CD4-positive, alpha-beta memory T cell (primary cell): ENCODE results near the gene ANO1. TPM values are rescaled to one million over a fixed set of nuclear protein-coding genes. Genes with fewer than 3 reads are reported as not detected.

ENCODE experiments used
- CTCF ChIA-PET: fragments of 350-600 bp; sonication (Branson Sonifier 250); formaldehyde crosslinking; loops from one replicate; lab custom pipeline; 2021; ENCODE audit warnings: inconsistent platforms; ENCODE audit not compliant: partially characterized antibody; lab: Charles Lee
- POLR2A ChIA-PET: fragments of 350-600 bp; sonication (Branson Sonifier 250); formaldehyde crosslinking; loops from one replicate; lab custom pipeline; 2021; ENCODE audit not compliant: partially characterized antibody; lab: Charles Lee
- DNase-seq, 5 donors: peaks; one replicate each; pipeline versions ENCODE4 v3.0.0 to v3.0.0-alpha.2; 2020 to 2022; ENCODE audit warnings: mixed read lengths in 1 of 5
- H3K27ac ChIP-seq: one replicate; pipeline ENCODE4 v1.7.0; 2013; ENCODE audit warnings: low read depth, low read length
- H3K27me3 ChIP-seq: 2 replicates; pipeline ENCODE4 v1.7.0; 2013; ENCODE audit warnings: mild to moderate bottlenecking, low read length, moderate library complexity; ENCODE audit not compliant: insufficient read depth
- H3K36me3 ChIP-seq: 2 replicates; pipeline ENCODE4 v1.7.0; 2013; ENCODE audit warnings: mild to moderate bottlenecking, low read length, moderate library complexity; ENCODE audit not compliant: insufficient read depth
- H3K4me1 ChIP-seq: 2 replicates; pipeline ENCODE4 v1.7.0; 2013; ENCODE audit warnings: mild to moderate bottlenecking, low read length, moderate library complexity; ENCODE audit not compliant: insufficient read depth
- H3K4me3 ChIP-seq, 2 donors: one replicate each; pipeline ENCODE4 v1.7.0; 2013; ENCODE audit warnings: low read length in 2 of 2, mild to moderate bottlenecking in 1 of 2
- H3K9me3 ChIP-seq, 2 donors: one replicate each; pipeline ENCODE4 v1.7.0; 2013; ENCODE audit warnings: low read length in 2 of 2, control low read depth in 1 of 2; ENCODE audit not compliant: control insufficient read depth in 1 of 2
- H3K27ac Mint-ChIP-seq, 7 donors: one replicate each; pipeline ENCODE4 v1.8.0; 2020 to 2021; ENCODE audit warnings: mixed read lengths in 7 of 7, mild to moderate bottlenecking in 6 of 7, inconsistent platforms in 3 of 7, moderate library complexity in 3 of 7
- H3K27me3 Mint-ChIP-seq, 2 donors: one replicate each; pipeline ENCODE4 v1.8.0; 2020 to 2021; ENCODE audit warnings: mixed read lengths in 2 of 2
- H3K36me3 Mint-ChIP-seq, 2 donors: one replicate each; pipeline ENCODE4 v1.8.0; 2020 to 2021; ENCODE audit warnings: mixed read lengths in 2 of 2, inconsistent platforms in 1 of 2, mild to moderate bottlenecking in 1 of 2
- H3K4me1 Mint-ChIP-seq, 4 donors: one replicate each; pipeline ENCODE4 v1.8.0; 2020 to 2021; ENCODE audit warnings: mixed read lengths in 4 of 4, mild to moderate bottlenecking in 1 of 4
- H3K4me3 Mint-ChIP-seq, 8 donors: one replicate each; pipeline ENCODE4 v1.8.0; 2020 to 2021; ENCODE audit warnings: mixed read lengths in 8 of 8, mild to moderate bottlenecking in 7 of 8, moderate library complexity in 6 of 8, inconsistent platforms in 3 of 8
- H3K9me3 Mint-ChIP-seq, 8 donors: one replicate each; pipeline ENCODE4 v1.8.0; 2020 to 2021; ENCODE audit warnings: mixed read lengths in 8 of 8, mild to moderate bottlenecking in 5 of 8, inconsistent platforms in 3 of 8, moderate library complexity in 1 of 8
- intact Hi-C: fragments of 100-400 bp; cut with micrococcal nuclease; formaldehyde crosslinking; loops from one replicate; pipeline ENCODE4 v1.15.1; 2023
- polyA plus RNA-seq, 2 donors: library from polyadenylated mRNA; unstranded; fragments of 300-500 nt; fragmentation: Illumina TruSeq; gene quantifications; one replicate each; pipeline ENCODE4 v1.2.3, GENCODE V29; 2021
- total RNA-seq, 2 experiments: library from RNA; stranded (reverse); gene quantifications; one replicate each; pipeline ENCODE4 v1.2.3, GENCODE V29; 2021

The ANO1 gene
- total and polyA plus RNA-seq, 4 experiments from 2014 or later = not detected

DNA sequence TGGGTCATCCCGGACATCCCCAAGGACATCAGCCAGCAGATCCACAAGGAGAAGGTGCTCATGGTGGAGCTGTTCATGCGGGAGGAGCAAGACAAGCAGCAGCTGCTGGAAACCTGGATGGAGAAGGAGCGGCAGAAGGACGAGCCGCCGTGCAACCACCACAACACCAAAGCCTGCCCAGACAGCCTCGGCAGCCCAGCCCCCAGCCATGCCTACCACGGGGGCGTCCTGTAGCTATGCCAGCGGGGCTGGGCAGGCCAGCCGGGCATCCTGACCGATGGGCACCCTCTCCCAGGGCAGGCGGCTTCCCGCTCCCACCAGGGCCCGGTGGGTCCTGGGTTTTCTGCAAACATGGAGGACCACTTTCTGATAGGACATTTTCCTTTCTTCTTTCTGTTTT, 109.7 kb downstream of the ANO1 start:
- CTCF ChIA-PET = no interaction called here
- H3K27me3 ChIP-seq = no peaks in the 10 kb centered on the region

DNA sequence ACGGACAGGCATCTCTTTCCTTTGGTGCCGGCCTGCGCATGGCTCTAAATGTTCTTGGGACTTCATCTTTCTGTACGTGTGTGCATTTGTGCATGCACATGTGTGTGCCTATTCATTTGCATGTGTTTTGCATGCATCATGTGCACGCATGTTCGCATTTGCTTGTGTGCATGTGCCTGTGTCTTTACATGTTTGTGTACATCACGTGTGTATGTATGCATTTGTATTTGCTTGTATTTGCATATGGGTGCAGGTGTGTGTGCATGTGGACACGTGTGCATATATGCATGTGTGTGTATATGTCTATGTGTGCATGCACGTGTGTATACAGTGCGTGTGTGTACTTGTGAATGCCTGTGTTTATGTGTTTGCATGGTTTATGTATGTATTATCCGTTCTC, 111.5 kb downstream of the ANO1 start:
- Mint-ChIP-seq H3K4me1 (peaks cover 0 to 3% (median under 1%) of the 10 kb centered on the region in 4 donors), H3K36me3 (no peaks in the 10 kb centered on the region), H3K4me3 (no peak overlapping the region), H3K9me3 (peaks cover 0 to 1% (median 0%) of the 10 kb centered on the region in 8 donors), H3K27ac (no peak overlapping the region), H3K27me3 (peaks cover 6 to 7% of the 10 kb centered on the region in 2 donors)
- no peak for DNase-seq
- Histone ChIP-seq H3K27me3 (no peaks in the 10 kb centered on the region), H3K27ac (no peak overlapping the region), H3K4me3 (no peak overlapping the region), H3K9me3 (no peaks in the 10 kb centered on the region), H3K36me3 (no peaks in the 10 kb centered on the region), H3K4me1 (peaks cover 4% of the 10 kb centered on the region)
- intact Hi-C loops = loop anchor here (2.0 to 10.0 kb wide), 2 partner anchors 125 to 503 kb away; no protein-coding TSS in a partner anchor
- CTCF ChIA-PET = no interaction called here
- POLR2A ChIA-PET = no interaction called here

More for the DNA sequence above, 109.7 kb downstream of the ANO1 start:
- peaks cover 4% of the 10 kb centered on the region for H3K4me1 ChIP-seq
- Mint-ChIP-seq H3K9me3 (peaks cover 0 to 1% (median 0%) of the 10 kb centered on the region in 8 donors), H3K27ac (no peak overlapping the region), H3K4me3 (no peak overlapping the region), H3K27me3 (peaks cover 4 to 6% of the 10 kb centered on the region in 2 donors), H3K4me1 (peaks cover 0 to 3% (median under 1%) of the 10 kb centered on the region in 4 donors), H3K36me3 (no peaks in the 10 kb centered on the region)
- POLR2A ChIA-PET = no interaction called here
- no peaks in the 10 kb centered on the region for H3K9me3 ChIP-seq
- H3K4me3 ChIP-seq = no peak overlapping the region
- intact Hi-C loops = loop anchor here (10.0 kb wide), 1 partner anchor 123 kb away; no protein-coding TSS in a partner anchor
- DNase-seq = no peak
- no peaks in the 10 kb centered on the region for H3K36me3 ChIP-seq
- no peak overlapping the region for H3K27ac ChIP-seq

DNA sequence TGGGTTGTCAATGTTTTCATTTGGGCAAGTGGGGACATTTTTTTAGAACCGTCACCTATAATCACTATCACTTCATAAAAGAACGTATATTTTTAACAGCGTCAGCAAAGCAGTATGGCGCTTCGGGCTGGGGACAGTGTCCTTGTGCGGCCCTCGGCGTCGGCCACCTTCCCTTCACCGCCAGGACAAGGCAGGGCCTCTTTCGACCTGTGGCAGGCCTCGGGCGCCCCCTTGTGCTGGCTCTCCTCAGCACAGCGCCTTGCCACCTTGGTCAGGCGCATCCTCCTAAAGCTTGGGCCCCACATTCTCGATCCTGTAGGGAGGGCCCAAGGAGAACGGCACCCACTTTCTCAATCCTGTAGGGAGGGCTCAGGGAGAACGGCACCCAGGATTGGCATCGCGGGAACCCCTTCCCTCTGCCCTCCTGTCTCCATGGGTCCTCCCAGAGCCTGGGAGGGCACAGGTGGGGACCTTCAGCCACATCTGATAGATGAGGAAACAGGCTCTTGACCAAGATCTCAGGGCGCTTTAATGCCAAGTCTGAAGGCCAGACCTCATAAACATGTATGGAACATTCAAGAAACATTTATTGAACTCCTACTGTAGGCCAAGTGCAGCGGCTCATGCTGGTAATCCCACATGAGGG, 113.5 kb downstream of the ANO1 start:
- Histone ChIP-seq H3K4me1 (peaks cover 4% of the 10 kb centered on the region), H3K36me3 (no peaks in the 10 kb centered on the region), H3K27ac (no peak overlapping the region), H3K9me3 (no peaks in the 10 kb centered on the region), H3K27me3 (no peaks in the 10 kb centered on the region), H3K4me3 (no peak overlapping the region)
- Mint-ChIP-seq H3K4me1 (peaks cover 0 to 6% (median 4%) of the 10 kb centered on the region in 4 donors), H3K4me3 (no peak overlapping the region), H3K27ac (no peak overlapping the region), H3K9me3 (peaks cover 0 to 1% (median 0%) of the 10 kb centered on the region in 8 donors), H3K27me3 (peaks cover 7 to 8% of the 10 kb centered on the region in 2 donors), H3K36me3 (no peaks in the 10 kb centered on the region)
- ChIA-PET CTCF (interaction anchor here (1.1 to 1.4 kb wide), 4 partner anchors 9 to 507 kb away, joined by 3 read pairs; no protein-coding TSS in a partner anchor), POLR2A (no interaction called here)
- intact Hi-C loops = loop anchor here (2.0 kb wide), 1 partner anchor 505 kb away; no protein-coding TSS in a partner anchor
- DNase-seq = peak in 3 of 5 donors; percentile 8 to 24 (median 21)

DNA sequence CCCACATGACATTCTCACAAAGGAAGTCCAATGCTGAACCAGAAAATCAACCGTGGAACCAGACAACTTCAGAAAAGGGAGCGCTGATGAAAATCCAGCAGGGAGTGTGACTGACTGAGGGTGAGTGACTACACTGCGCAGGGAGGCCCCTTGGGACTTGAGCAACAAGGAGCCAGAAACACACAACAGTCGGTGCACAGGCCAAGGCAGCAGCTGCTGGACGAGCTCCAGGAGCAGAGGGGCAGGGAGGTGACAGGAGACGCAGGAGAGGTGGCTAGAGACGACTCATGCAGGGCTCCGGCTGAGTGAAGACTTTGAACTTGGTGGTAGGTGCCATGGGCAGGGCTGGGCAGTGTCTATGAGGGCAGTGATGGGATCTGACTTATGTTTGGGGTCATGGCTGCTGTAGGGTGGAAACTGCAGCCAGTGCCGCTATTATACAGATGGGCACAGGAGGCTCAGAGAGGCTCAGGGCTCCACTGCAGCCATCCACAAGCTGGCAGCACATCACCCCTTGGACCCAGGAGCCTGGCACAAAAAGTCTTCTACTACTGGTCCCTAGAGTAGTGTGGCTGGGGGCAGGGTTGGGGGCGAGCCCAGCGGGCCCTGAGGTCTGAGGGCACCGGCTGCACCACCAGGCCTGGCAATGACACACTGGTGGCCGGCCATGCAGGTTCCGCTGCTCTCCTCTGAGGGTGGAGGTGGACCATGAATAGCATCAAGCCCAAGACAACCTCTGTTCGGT, 114.7 kb downstream of the ANO1 start:
- CTCF ChIA-PET = interaction anchor here (1.1 to 1.4 kb wide), 4 partner anchors 8 to 508 kb away, joined by 3 read pairs; no protein-coding TSS in a partner anchor
- intact Hi-C loops = no loop called here

DNA sequence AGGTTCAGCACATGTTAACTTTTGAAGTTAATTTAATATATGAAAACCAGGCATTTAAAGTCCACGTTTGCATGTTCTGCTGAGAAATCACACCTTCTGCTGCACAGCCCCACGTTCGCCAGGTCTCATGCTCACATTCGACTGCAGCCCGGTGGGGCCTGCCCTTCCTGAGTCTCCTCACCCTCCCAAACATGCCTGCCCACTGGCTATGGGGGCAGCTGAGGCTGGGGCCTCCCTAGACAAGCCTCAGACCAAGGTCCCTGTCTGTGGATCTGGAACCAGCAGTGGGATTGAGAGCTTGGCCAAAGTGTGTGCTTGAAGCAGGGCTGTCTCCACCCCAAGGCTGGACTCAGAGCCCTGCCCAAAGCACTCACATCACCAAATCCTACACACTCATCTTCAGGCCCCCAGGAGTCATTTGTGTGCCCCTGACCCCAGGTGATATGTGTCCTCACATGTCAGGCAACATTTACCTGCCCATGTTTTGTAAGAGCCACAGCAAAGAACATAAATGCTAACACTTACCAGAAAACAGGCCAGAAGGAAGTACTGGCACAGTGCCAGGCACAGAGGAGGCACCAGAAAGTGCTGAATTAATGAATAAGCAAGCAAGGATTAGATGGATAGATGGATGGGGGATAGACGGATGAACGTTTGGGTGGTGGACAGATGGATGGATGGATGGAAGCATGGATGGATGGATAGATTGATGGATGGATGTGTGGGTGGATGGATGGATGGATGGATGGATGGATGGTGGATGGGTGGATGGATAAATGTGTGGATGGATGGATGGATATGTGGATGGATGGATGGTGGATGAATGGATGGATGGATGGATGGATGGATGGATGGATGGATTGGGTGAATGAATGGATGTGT, 115.5 kb downstream of the ANO1 start:
- intact Hi-C loops = no loop called here
- H3K4me3 ChIP-seq = no peak overlapping the region
- Mint-ChIP-seq H3K27ac (no peak overlapping the region), H3K27me3 (peaks cover 7 to 8% of the 10 kb centered on the region in 2 donors), H3K9me3 (peaks cover 0 to 1% (median 0%) of the 10 kb centered on the region in 8 donors), H3K4me3 (no peak overlapping the region), H3K36me3 (no peaks in the 10 kb centered on the region), H3K4me1 (peaks cover 0 to 6% (median 4%) of the 10 kb centered on the region in 4 donors)
- no peak for DNase-seq
- POLR2A ChIA-PET = interaction anchor here (0.5 kb wide), 1 partner anchor 502 kb away, joined by 3 read pairs; no protein-coding TSS in a partner anchor
- no peak overlapping the region for H3K27ac ChIP-seq
- peaks cover 4% of the 10 kb centered on the region for H3K4me1 ChIP-seq
- no peaks in the 10 kb centered on the region for H3K9me3 ChIP-seq
- H3K27me3 ChIP-seq = no peaks in the 10 kb centered on the region
- CTCF ChIA-PET = no interaction called here
- no peaks in the 10 kb centered on the region for H3K36me3 ChIP-seq

More for the DNA sequence above, 114.7 kb downstream of the ANO1 start:
- H3K27me3 ChIP-seq = no peaks in the 10 kb centered on the region
- Mint-ChIP-seq H3K4me1 (peaks cover 0 to 6% (median 4%) of the 10 kb centered on the region in 4 donors), H3K4me3 (no peak overlapping the region), H3K27me3 (peaks cover 7 to 8% of the 10 kb centered on the region in 2 donors), H3K36me3 (no peaks in the 10 kb centered on the region), H3K9me3 (peaks cover 0 to 1% (median 0%) of the 10 kb centered on the region in 8 donors), H3K27ac (no peak overlapping the region)
- POLR2A ChIA-PET = interaction anchor here (0.5 kb wide), 1 partner anchor 501 kb away, joined by 3 read pairs; no protein-coding TSS in a partner anchor
- no peak overlapping the region for H3K4me3 ChIP-seq
- peaks cover 4% of the 10 kb centered on the region for H3K4me1 ChIP-seq
- H3K9me3 ChIP-seq = no peaks in the 10 kb centered on the region
- H3K27ac ChIP-seq = no peak overlapping the region
- DNase-seq = no peak
- H3K36me3 ChIP-seq = no peaks in the 10 kb centered on the region

DNA sequence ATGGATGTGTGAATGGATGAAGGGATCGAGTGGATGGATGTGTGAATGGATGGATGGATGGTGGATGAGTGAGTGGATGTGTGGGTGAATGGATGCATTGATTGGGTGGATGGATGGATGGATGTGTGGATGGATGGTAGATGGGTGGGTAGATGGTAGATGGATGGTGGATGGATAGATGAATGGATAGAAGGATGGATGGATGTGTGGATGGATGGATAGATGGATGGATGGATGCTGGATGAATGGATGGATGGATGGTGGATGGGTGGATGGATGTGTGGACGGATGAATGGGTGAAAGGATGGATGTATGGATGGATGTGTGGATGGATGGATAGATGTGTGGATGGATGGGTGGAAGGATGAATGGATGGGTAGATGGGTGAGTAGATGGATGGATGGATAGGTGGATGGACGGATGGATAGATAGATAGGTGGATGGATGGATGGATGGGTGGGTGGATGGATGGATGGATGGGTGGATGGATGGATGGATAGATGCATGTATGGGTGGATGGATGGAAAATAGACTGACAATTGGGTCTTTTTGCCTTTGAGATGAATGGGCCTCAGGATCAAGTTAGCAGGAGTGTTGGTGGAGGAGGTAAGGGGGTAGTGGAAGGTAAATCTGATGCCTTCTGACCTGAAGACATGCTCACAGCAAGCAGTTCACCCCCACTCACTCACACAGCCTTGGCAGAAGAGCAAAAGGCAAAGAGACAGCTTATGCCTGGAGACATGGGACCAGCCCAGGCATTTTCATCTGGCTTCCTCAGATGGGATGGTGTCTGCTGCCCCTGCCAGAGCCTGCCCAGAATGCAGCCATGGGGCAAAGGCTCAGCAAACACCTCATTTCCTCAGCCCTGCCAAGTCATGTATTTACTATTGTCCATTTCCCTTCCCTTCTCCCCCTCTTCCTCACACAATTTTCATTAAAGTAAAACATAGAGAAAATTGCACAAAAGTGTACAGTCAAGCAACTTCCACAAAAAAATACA, 117.0 kb downstream of the ANO1 start:
- no peak overlapping the region for H3K4me3 Mint-ChIP-seq
- peaks cover 0 to 6% (median 4%) of the 10 kb centered on the region in 4 donors for H3K4me1 Mint-ChIP-seq
- ChIA-PET POLR2A (interaction anchor here (1.0 kb wide), 1 partner anchor 9 kb away, joined by 3 read pairs; no protein-coding TSS in a partner anchor), CTCF (interaction anchor here (0.9 to 2.1 kb wide), 11 partner anchors 10 to 279 kb away, joined by 3 to 11 read pairs (median 3); no protein-coding TSS in a partner anchor)
- intact Hi-C loops = no loop called here
- Histone ChIP-seq H3K4me3 (no peak overlapping the region), H3K4me1 (peaks cover 4% of the 10 kb centered on the region), H3K27me3 (no peaks in the 10 kb centered on the region), H3K27ac (no peak overlapping the region), H3K36me3 (no peaks in the 10 kb centered on the region), H3K9me3 (no peaks in the 10 kb centered on the region)
- DNase-seq = no peak
- no peaks in the 10 kb centered on the region for H3K36me3 Mint-ChIP-seq
- H3K27ac Mint-ChIP-seq = no peak overlapping the region
- H3K9me3 Mint-ChIP-seq = peaks cover 0 to 1% (median 0%) of the 10 kb centered on the region in 8 donors
- H3K27me3 Mint-ChIP-seq = peaks cover 7 to 8% of the 10 kb centered on the region in 2 donors
